GM18873 (cell line): Measurements from ENCODE around the gene ATP11A.

Source experiments
- ATAC-seq: cut with Tn5 transposase; IDR thresholded peaks from one replicate; pipeline ENCODE4 v1.9.1; 2021; ENCODE audit warnings: mild to moderate bottlenecking, moderate library complexity, moderate number of reproducible peaks; ENCODE audit not compliant: unreplicated experiment, low FRiP score

Gene ATP11A

DNA sequence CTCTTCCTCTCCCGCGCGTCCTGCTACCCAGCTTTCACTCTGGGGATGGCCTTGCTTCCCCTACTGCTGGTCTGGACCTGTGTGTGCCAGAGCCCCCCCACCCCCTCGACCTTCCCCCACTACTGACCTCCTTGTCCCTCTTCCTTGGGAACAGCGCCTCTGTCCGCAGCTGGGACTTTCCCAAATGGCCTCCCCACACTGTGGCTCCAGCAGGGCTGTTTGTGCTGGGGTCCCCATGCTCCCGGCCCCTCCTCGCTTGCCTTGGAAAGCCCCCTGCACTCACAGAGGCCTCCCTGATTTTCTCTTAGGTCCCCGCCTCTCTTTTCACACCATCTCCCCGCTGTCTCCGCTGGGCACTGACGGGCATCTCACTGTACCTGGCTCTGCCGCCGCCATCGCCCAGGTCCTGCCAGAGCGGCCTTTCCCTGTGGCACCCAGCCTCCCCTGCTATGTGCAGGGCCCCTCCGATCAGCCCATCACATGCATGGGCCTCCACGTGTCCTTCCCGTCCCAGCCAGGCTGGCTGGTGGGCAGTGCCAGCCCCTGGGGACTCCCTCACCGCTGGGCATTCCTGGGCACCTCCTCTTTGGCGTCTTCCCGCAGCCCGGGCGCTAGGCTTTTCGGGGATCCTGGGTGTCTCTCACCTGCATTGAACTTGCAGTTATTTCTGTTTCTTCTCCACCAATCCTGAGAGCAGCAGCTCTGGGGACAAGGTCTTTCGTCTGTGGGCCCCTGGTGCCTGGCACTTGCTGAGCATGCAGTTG lies 118.7 kb downstream of the ATP11A start:
- no peak for ATAC-seq

DNA sequence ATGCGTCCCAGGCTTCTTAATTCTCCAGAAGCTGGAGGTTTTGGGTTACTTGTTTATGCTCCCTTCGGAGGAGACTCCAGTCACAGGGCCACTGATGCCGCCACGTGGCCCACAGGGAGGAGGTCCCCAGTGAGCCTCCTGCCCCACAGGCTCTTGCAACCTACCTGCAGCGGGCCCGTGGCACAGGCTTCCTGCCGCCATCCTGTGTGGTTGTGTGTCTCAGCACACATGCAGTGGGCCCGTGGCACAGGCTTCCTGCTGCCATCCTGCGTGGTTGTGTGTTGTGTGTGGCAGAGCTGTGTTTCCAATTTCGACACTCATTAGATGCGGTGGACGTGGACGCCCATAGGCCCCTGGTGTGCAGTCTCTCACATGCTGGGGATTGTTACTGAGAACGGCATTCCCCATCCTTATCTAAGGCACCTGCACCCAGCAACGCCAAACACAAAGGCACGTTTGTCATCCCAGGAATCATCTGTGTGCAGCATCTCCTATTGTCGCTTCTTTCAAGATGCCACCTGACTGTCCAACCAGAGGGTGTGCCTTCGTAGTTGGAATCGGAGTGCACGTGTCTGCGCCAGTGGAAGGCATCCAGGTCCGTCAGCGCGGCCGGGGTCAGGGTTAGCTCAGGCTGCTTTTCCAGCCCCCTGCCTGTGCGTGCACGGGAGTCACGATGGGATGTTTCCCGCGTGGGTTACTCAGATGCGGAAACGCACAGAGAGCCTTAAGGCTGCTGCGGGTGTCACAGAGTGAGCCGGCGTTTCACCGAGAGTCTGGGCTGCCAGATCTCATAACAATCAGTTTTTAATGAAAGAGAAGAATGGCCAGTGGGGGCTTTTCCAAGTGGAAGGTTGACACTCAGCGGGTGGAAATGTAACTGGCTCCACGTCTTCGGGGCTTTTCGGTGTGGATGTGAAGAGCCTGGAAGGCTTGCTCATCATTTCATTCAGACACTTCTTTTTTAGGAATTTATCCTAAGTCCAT lies 119.8 kb downstream of the ATP11A start:
- no peak for ATAC-seq

DNA sequence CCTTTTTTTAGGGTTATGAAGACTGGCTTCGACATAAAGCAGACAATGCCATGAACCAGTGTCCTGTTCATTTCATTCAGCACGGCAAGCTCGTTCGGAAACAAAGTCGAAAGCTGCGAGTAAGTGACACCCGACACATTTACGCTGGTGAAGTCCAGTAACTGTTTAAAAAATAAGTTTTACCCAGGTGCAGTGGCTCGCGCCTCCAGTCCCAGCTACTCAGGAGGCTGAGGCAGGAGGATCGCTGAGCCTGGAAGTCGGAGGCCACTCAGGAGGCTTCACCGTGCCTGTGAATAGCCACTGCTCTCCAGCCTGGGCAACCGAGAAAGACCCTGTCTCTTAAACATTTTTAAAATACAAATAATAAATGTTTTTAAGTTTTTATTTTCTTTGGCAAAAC lies 120.8 kb downstream of the ATP11A start:
- ATAC-seq: no peak

DNA sequence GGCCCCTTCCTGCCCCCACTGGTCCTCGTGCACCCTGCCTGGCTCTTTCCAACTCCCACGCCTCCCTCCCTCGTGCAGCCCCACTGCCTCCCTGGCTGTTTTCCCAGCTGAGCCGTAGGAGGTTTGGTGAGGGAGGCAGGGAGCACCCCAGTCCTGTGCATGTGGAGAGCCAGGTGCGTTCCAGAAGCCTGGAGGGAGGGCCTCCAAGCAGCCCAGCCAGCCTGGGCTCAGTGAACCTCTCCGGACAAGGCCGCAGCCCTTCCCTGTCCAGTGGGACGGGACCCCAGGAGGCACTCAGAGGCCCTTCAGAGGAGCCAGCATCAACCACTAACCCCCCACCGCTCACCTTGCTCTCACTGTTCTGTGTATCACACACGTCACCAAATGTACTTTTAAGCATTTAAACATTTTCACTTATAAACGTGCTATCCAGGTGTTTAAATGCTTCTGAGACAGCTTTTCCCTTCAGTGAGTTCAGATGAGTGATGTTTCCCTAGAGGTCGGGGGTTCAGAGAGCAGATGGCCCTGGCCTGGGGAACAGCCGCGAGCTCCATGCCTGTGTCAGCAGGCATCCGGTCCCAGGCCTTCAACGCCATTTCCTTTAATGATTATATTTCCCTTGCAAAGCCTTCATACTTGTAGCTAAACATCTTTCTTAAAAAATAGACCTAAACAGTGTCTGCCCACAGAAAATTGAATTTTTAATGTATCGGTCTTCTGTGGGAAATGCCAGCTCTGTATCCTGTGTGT lies 122.6 kb downstream of the ATP11A start:
- ATAC-seq: no peak

- no peak for ATAC-seq
Measured at GRCh38 chr13:112813552-112813951, 123.7 kb downstream of the ATP11A start.

GRCh38 chr13:112814905-112815585 lies 125.2 kb downstream of the ATP11A start:
- no peak for ATAC-seq

GRCh38 chr13:112815871-112816270 lies 126.0 kb downstream of the ATP11A start:
- no peak for ATAC-seq

- ATAC-seq: no peak
Measured at GRCh38 chr13:112818040-112818697, 128.3 kb downstream of the ATP11A start.

DNA sequence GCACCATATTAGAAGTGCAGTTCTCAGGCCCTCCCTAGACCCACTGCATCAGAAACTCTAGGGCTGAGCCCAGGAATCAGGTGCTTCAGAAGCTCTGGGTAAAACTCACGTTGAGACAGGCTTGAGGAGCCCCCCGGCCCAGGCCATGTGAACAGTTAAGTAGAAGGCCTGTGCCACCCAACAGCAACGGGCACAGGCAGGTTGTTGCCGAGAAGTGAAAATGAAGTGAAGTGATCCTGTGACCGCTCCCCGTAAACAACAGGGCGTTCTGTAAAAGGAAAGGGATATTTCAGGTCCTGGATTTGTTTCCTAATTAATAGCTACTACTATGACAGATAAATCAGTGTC lies 128.8 kb downstream of the ATP11A start:
- no peak for ATAC-seq

- ATAC-seq: no peak
Measured at GRCh38 chr13:112819111-112819510, 129.3 kb downstream of the ATP11A start.

DNA sequence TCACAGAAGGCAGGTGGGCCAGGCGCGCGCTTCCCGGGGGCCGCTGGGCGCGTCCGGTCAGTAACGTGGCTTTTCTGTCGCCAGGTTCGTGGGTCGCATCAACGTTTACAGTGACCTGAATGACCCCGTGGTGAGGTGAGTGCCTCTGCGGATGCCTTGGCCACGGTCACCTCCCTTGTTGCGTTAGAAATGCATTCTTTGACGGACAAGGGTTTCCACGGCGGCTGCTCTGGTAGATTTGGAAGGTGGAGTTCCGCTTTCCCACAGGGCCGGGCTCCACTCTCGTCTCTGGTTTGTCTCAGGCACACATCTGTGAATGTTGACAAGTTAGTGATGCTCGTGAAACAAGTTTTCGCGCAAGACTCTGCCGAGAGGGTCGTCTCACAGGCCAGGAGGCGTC lies 130.0 kb downstream of the ATP11A start:
- ATAC-seq: no peak

DNA sequence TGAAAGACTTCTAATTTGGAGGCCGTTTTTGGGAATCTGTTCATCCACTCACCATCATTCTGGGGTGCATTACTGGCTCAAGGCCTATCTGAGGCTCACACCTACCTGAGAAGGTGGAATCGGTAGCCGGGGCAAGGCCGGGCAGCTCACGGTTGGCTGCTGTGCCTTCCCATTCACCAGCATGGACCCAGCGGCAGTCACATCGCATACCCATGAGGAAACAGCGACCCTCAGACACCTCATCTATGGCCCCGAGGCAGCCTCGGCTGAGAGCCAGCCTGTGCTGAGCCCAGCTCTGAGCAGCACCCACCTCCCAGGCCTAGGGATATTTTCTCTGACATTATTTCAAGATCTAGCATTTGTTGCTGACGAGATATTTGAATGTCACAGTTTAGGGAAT lies 130.5 kb downstream of the ATP11A start:
- no peak for ATAC-seq

- ATAC-seq: no peak
Measured at GRCh38 chr13:112821340-112822055, 131.7 kb downstream of the ATP11A start.

- no peak for ATAC-seq
Measured at GRCh38 chr13:112822851-112823250, 133.0 kb downstream of the ATP11A start.

DNA sequence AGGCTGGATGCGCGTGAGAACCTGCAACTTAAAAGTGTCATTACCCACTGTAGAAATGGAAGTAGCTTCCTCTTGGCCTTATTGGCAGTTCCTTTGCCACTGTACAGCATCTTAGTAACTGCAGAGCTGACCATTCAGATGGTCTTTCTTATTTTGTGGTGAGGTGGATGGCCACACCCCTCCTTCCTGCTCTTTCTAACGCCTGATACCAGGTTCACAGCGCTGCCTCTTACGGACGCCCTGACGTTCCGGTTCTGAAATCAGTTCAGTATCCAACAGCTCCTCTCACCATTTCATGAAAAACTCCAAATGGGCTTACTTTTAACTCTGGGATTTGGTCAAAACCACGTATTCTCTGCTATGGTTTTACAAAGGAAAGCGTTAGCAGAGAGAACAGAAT lies 134.6 kb downstream of the ATP11A start:
- no peak for ATAC-seq

GRCh38 chr13:112825071-112825470 lies 135.2 kb downstream of the ATP11A start:
- ATAC-seq: no peak

DNA sequence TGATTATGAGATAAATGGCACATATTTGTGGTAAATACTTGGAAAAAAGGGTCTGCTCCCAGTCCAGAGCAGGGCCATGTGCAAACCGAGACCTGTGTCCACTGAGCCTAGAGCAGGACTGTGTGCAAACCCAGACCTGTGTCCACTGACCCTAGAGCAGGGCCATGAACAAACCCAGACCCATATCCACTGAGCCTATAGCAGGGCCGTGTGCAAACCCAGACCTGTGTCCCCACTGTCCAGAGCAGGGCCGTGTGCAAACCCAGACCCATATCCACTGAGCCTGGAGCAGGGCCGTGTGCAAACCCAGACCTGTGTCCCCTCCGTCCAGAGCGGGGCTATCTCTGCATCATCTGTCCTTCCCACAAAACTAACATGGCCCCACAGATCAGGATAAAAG lies 136.0 kb downstream of the ATP11A start:
- no peak for ATAC-seq

- ATAC-seq: no peak
Measured at GRCh38 chr13:112826565-112826964, 136.7 kb downstream of the ATP11A start.

DNA sequence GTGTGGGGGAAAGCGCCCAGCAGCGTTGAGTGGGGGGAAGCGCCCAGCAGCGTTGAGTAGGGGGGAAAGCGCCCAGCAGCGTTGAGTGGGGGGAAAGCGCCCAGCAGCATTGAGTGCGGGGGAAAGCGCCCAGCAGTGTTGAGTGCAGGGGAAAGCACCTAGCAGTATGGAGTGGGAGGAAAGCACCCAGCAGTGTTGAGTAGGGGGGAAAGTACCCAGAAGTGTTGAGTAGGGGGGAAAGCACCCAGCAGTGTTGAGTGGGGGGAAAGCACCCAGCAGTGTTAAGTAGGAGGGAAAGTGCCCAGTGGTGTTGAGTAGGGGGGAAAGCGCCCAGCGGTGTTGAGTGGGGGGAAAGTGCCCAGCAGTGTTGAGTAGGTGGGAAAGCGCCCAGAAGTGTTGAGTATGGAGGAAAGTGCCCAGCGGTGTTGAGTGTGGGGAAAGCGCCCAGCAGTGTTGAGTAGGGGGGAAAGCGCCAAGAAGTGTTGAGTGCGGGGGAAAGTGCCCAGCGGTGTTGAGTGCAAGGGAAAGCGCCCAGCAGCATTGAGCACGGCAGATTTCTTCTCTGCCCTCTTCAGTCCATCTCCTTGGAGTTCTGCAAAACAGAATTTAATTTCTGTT lies 138.4 kb downstream of the ATP11A start:
- no peak for ATAC-seq
